ENCODE results near the gene DIP2B. TPM values are rescaled to one million over a fixed set of nuclear protein-coding genes. Genes with fewer than 3 reads are reported as not detected.

The DIP2B gene
- total and polyA plus RNA-seq, 2 of the 13 experiments (the other 11 are each of a cell fraction or from before 2014, with no cell fraction given): 32.1 to 35.8 TPM

DNA sequence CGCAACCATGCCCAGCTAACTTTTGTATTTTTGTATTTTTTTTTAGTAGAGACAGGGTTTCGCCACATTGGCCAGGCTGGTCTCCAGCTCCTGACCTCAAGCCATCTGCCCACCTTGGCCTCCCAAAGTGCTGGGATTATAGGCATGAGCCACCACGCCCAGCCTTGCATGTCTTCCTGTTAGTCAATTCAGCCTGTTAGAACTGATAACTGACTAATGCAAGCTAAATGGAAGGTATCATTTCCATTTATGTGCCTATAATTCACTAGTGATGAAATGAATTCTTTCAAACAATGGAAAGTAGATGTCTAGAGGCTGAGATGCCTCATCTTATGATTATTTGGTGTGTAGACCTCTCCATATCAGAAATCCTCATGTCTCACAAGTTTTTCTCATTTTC lies 37.3 kb upstream of the DIP2B start (continued):
- TF ChIP-seq FOSL2 (CRISPR knock-in tag; IDR thresholded peaks at IDR 0.05) (no peak), EED (CRISPR knock-in tag; IDR thresholded peaks at IDR 0.05) (no peak), IKZF1 (IDR thresholded peaks at IDR 0.05) (no peak), CAMTA2 (CRISPR knock-in tag; IDR thresholded peaks at IDR 0.05; ENCODE audit: borderline replicate concordance) (no peak), RAD21 (CRISPR knock-in tag; IDR thresholded peaks at IDR 0.05) (no peak), ZBTB20 (CRISPR knock-in tag; IDR thresholded peaks at IDR 0.05; ENCODE audit: borderline replicate concordance, low read depth) (no peak), ZNF761 (CRISPR knock-in tag; conservative IDR thresholded peaks at IDR 0.05) (no peak), ARNTL (CRISPR knock-in tag; IDR thresholded peaks at IDR 0.05) (no peak)
- TF ChIP-seq, protein P1, sequence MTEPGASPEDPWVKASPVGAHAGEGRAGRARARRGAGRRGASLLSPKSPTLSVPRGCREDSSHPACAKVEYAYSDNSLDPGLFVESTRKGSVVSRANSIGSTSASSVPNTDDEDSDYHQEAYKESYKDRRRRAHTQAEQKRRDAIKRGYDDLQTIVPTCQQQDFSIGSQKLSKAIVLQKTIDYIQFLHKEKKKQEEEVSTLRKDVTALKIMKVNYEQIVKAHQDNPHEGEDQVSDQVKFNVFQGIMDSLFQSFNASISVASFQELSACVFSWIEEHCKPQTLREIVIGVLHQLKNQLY (CRISPR knock-in tag; IDR thresholded peaks at IDR 0.05): no peak
- TF ChIP-seq, protein P2, sequence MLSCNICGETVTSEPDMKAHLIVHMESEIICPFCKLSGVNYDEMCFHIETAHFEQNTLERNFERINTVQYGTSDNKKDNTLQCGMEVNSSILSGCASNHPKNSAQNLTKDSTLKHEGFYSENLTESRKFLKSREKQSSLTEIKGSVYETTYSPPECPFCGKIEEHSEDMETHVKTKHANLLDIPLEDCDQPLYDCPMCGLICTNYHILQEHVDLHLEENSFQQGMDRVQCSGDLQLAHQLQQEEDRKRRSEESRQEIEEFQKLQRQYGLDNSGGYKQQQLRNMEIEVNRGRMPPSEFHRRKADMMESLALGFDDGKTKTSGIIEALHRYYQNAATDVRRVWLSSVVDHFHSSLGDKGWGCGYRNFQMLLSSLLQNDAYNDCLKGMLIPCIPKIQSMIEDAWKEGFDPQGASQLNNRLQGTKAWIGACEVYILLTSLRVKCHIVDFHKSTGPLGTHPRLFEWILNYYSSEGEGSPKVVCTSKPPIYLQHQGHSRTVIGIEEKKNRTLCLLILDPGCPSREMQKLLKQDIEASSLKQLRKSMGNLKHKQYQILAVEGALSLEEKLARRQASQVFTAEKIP (CRISPR knock-in tag; IDR thresholded peaks at IDR 0.05; ENCODE audit: borderline replicate concordance): no peak

DNA sequence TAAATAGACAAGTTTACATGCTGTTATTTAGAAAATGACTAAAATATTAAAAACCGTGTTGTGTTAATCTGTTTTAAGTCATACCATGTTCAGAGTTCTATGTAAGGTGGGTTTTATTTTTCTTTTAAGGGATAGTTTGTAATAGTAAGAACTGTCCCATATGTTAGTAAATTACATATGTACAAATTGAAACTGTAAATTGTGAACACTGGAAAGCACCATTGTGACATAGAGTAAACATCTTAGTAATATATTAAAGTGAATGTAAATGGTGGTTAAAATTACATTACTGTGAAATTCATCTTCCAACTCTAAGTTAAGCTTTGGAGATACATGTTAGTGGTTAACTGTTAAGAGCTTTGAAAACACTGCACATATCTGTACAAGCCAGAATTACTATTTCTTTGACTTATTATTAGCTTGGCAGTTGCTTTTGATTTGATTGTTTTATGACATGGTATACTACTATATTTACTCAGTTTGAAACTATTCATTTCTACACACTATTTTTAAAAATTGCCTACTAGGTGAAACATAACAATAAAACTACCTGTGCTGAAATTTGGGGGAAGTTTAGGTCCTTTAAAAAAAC lies 27.4 kb upstream of the DIP2B start:
- Histone ChIP-seq H3K4me2 (ENCODE audit: low read depth, low read length) (no peak overlapping the region), H3K9me3 (ENCODE audit: low read length) (no peaks in the 10 kb centered on the region), H3K27ac (ENCODE audit: extremely low read length, insufficient read depth, low read length) (no peak overlapping the region), H3K4me1 (ENCODE audit: insufficient read depth, low read length) (no peaks in the 10 kb centered on the region), H3K36me3 (replicated peaks in 1 of 2; ENCODE audit: control insufficient read depth in 1 of 2, insufficient read depth in 2 of 2, low read length in 2 of 2) (peaks cover 6 to 37% of the 10 kb centered on the region in 2 experiments; a peak in 3 of 5 replicates), H2AFZ (ENCODE audit: low read length) (no peak overlapping the region), H3K9ac (ENCODE audit: insufficient read depth, low read depth, low read length) (no peak overlapping the region), H3K27me3 (ENCODE audit: control insufficient read depth in 1 of 2, insufficient read depth in 2 of 2, low read length in 2 of 2) (no peaks in the 10 kb centered on the region), H3K4me3 (replicated peaks in 1 of 3; ENCODE audit: insufficient read depth in 1 of 3, low read depth in 2 of 3, low read length in 3 of 3) (no peak overlapping the region), H3K79me2 (ENCODE audit: insufficient read depth, low read length) (no peaks in the 10 kb centered on the region), H4K20me1 (ENCODE audit: insufficient read depth, low read length) (no peaks in the 10 kb centered on the region)
- ATAC-seq (no peak), DNase-seq (ENCODE audit: low spot score) (no peak), FAIRE-seq (no peak)
- in situ Hi-C loops (cut with HindIII; ENCODE audit: extremely low pct_ligation_motif_present, low pct_unique_long_range_greater_than_20kb) (no loop called here), intact Hi-C loops (cut with micrococcal nuclease; ENCODE audit: unreplicated experiment) (no loop called here)
- BruUV-seq (replicated peaks): TSS peak; percentile 22
- 98% methylated on average over 1 of the region's 1 CpG for WGBS (ENCODE audit: low lambda C conversion rate)
- POLR2A ChIA-PET: no interaction called here
- CTCF ChIA-PET (ENCODE audit: low intra/inter-chr PET ratio, low total read pairs): no interaction called here
- no peak for TF ChIP-seq WIZ (CRISPR knock-in tag; IDR thresholded peaks at IDR 0.05)
- no peak for TF ChIP-seq FIP1L1 (IDR thresholded peaks at IDR 0.05; ENCODE audit: borderline replicate concordance, insufficient read depth, low read depth, low read length)
- TF ChIP-seq, protein P1 (CRISPR knock-in tag; IDR thresholded peaks at IDR 0.05): no peak
- no peak for TF ChIP-seq ZNF879 (CRISPR knock-in tag; IDR thresholded peaks at IDR 0.05)
- TF ChIP-seq NR2F2 (IDR thresholded peaks at IDR 0.05; ENCODE audit: borderline replicate concordance, low read depth): no peak
- TF ChIP-seq ADNP (CRISPR knock-in tag; IDR thresholded peaks at IDR 0.05): no peak
- TF ChIP-seq, protein P3, sequence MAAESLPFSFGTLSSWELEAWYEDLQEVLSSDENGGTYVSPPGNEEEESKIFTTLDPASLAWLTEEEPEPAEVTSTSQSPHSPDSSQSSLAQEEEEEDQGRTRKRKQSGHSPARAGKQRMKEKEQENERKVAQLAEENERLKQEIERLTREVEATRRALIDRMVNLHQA (CRISPR knock-in tag; IDR thresholded peaks at IDR 0.05): no peak
- TF ChIP-seq NFRKB (IDR thresholded peaks at IDR 0.05): no peak
- TF ChIP-seq, protein P4, sequence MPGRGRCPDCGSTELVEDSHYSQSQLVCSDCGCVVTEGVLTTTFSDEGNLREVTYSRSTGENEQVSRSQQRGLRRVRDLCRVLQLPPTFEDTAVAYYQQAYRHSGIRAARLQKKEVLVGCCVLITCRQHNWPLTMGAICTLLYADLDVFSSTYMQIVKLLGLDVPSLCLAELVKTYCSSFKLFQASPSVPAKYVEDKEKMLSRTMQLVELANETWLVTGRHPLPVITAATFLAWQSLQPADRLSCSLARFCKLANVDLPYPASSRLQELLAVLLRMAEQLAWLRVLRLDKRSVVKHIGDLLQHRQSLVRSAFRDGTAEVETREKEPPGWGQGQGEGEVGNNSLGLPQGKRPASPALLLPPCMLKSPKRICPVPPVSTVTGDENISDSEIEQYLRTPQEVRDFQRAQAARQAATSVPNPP (CRISPR knock-in tag; IDR thresholded peaks at IDR 0.05): no peak
- no peak for TF ChIP-seq ZSCAN31 (CRISPR knock-in tag; IDR thresholded peaks at IDR 0.05; ENCODE audit: low read depth)
